Immature natural killer cell (primary cell): ENCODE results near the gene CTCF. TPM values are rescaled to one million over a fixed set of nuclear protein-coding genes. Genes with fewer than 3 reads are reported as not detected.

Source experiments
- DNase-seq, 3 donors: peaks; one replicate each; pipeline ENCODE4 v3.0.0; 2022; ENCODE audit warnings: mixed read lengths in 1 of 3
- H3K27ac Mint-ChIP-seq, 6 donors: one replicate each; pipeline ENCODE4 v1.8.0; 2020; ENCODE audit warnings: mixed read lengths in 6 of 6, mild to moderate bottlenecking in 5 of 6, inconsistent platforms in 4 of 6, moderate library complexity in 3 of 6
- H3K27me3 Mint-ChIP-seq, 3 donors: one replicate each; pipeline ENCODE4 v1.8.0; 2020 to 2021; ENCODE audit warnings: low read depth in 3 of 3, mild to moderate bottlenecking in 3 of 3, mixed read lengths in 3 of 3, moderate library complexity in 3 of 3, inconsistent platforms in 1 of 3
- H3K36me3 Mint-ChIP-seq, 3 donors: one replicate each; pipeline ENCODE4 v1.8.0; 2020; ENCODE audit warnings: mixed read lengths in 3 of 3, inconsistent platforms in 2 of 3, mild to moderate bottlenecking in 2 of 3
- H3K4me1 Mint-ChIP-seq, 2 donors: one replicate each; pipeline ENCODE4 v1.8.0; 2020; ENCODE audit warnings: inconsistent platforms in 2 of 2, mild to moderate bottlenecking in 2 of 2, mixed read lengths in 2 of 2, moderate library complexity in 1 of 2
- H3K4me3 Mint-ChIP-seq, 5 donors: one replicate each; pipeline ENCODE4 v1.8.0; 2020; ENCODE audit warnings: mild to moderate bottlenecking in 5 of 5, mixed read lengths in 5 of 5, inconsistent platforms in 3 of 5, moderate library complexity in 3 of 5
- H3K9me3 Mint-ChIP-seq, 6 donors: one replicate each; pipeline ENCODE4 v1.8.0; 2020; ENCODE audit warnings: mild to moderate bottlenecking in 6 of 6, mixed read lengths in 6 of 6, inconsistent platforms in 4 of 6, moderate library complexity in 3 of 6
- polyA plus RNA-seq, 3 donors: library from polyadenylated mRNA; unstranded; fragments of 300-500 nt; fragmentation: Illumina TruSeq; gene quantifications; one replicate each; pipeline ENCODE4 v1.2.3, GENCODE V29; 2021

CTCF gene
- polyA plus RNA-seq, 3 donors from 2014 or later = 24.8 to 60.4 (median 28.4) TPM

- Mint-ChIP-seq H3K36me3 (no peaks in the 10 kb centered on the region), H3K4me1 (no peaks in the 10 kb centered on the region), H3K4me3 (no peak overlapping the region), H3K27ac (no peak overlapping the region), H3K27me3 (peaks cover 0 to 3% (median 0%) of the 10 kb centered on the region in 3 donors), H3K9me3 (no peaks in the 10 kb centered on the region)
- DNase-seq = no peak
Measured at GRCh38 chr16:67674851-67675578, 112.7 kb downstream of the CTCF start.

GRCh38 chr16:67675579-67675935 lies 113.2 kb downstream of the CTCF start:
- no peaks in the 10 kb centered on the region for H3K4me1 Mint-ChIP-seq
- H3K36me3 Mint-ChIP-seq = no peaks in the 10 kb centered on the region
- peaks cover 0 to 3% (median 0%) of the 10 kb centered on the region in 3 donors for H3K27me3 Mint-ChIP-seq
- no peak for DNase-seq
- H3K27ac Mint-ChIP-seq = no peak overlapping the region
- H3K4me3 Mint-ChIP-seq = no peak overlapping the region
- H3K9me3 Mint-ChIP-seq = no peaks in the 10 kb centered on the region

- Mint-ChIP-seq H3K27me3 (peaks cover 0 to 3% (median 0%) of the 10 kb centered on the region in 3 donors), H3K27ac (no peak overlapping the region), H3K36me3 (no peaks in the 10 kb centered on the region), H3K4me1 (no peaks in the 10 kb centered on the region), H3K4me3 (no peak overlapping the region), H3K9me3 (no peaks in the 10 kb centered on the region)
- DNase-seq = no peak
Measured at GRCh38 chr16:67675999-67676398, 113.7 kb downstream of the CTCF start.

- H3K36me3 Mint-ChIP-seq = no peaks in the 10 kb centered on the region
- no peak overlapping the region for H3K4me3 Mint-ChIP-seq
- no peak overlapping the region for H3K27ac Mint-ChIP-seq
- H3K9me3 Mint-ChIP-seq = no peaks in the 10 kb centered on the region
- no peaks in the 10 kb centered on the region for H3K4me1 Mint-ChIP-seq
- peaks cover 0 to 3% (median 0%) of the 10 kb centered on the region in 3 donors for H3K27me3 Mint-ChIP-seq
- no peak for DNase-seq
Measured at GRCh38 chr16:67676516-67676915, 114.2 kb downstream of the CTCF start.

GRCh38 chr16:67676939-67677338 lies 114.6 kb downstream of the CTCF start:
- Mint-ChIP-seq H3K9me3 (no peaks in the 10 kb centered on the region), H3K27ac (no peak overlapping the region), H3K4me1 (no peaks in the 10 kb centered on the region), H3K36me3 (no peaks in the 10 kb centered on the region), H3K4me3 (no peak overlapping the region), H3K27me3 (peaks cover 0 to 3% (median 0%) of the 10 kb centered on the region in 3 donors)
- DNase-seq = no peak

- Mint-ChIP-seq H3K36me3 (peaks cover 0 to 4% (median 0%) of the 10 kb centered on the region in 3 donors), H3K27me3 (peaks cover 0 to 3% (median 0%) of the 10 kb centered on the region in 3 donors), H3K27ac (no peak overlapping the region), H3K4me3 (no peak overlapping the region), H3K9me3 (no peaks in the 10 kb centered on the region), H3K4me1 (no peaks in the 10 kb centered on the region)
- DNase-seq = no peak
Measured at GRCh38 chr16:67677712-67678111, 115.4 kb downstream of the CTCF start.

GRCh38 chr16:67678354-67679023 lies 116.2 kb downstream of the CTCF start:
- peaks cover 0 to 7% (median 2%) of the 10 kb centered on the region in 3 donors for H3K36me3 Mint-ChIP-seq
- peaks cover 0 to 3% (median 0%) of the 10 kb centered on the region in 3 donors for H3K27me3 Mint-ChIP-seq
- no peak for DNase-seq
- no peak overlapping the region for H3K4me3 Mint-ChIP-seq
- H3K4me1 Mint-ChIP-seq = no peaks in the 10 kb centered on the region
- peak overlapping the region in 1 of 6 donors; percentile 40 for H3K27ac Mint-ChIP-seq
- H3K9me3 Mint-ChIP-seq = no peaks in the 10 kb centered on the region

- no peaks in the 10 kb centered on the region for H3K4me1 Mint-ChIP-seq
- DNase-seq = no peak
- H3K36me3 Mint-ChIP-seq = peaks cover 4 to 10% (median 7%) of the 10 kb centered on the region in 3 donors
- no peak overlapping the region for H3K4me3 Mint-ChIP-seq
- H3K9me3 Mint-ChIP-seq = no peaks in the 10 kb centered on the region
- H3K27ac Mint-ChIP-seq = peak overlapping the region in 1 of 6 donors; percentile 34
- peaks cover 0 to 3% (median 0%) of the 10 kb centered on the region in 3 donors for H3K27me3 Mint-ChIP-seq
Measured at GRCh38 chr16:67679935-67680897, 117.9 kb downstream of the CTCF start.

GRCh38 chr16:67683767-67684166 lies 121.4 kb downstream of the CTCF start:
- H3K36me3 Mint-ChIP-seq = peaks cover 8 to 10% (median 9%) of the 10 kb centered on the region in 3 donors
- no peak overlapping the region for H3K4me3 Mint-ChIP-seq
- H3K9me3 Mint-ChIP-seq = no peaks in the 10 kb centered on the region
- no peaks in the 10 kb centered on the region for H3K4me1 Mint-ChIP-seq
- no peak for DNase-seq
- no peaks in the 10 kb centered on the region for H3K27me3 Mint-ChIP-seq
- H3K27ac Mint-ChIP-seq = no peak overlapping the region

- Mint-ChIP-seq H3K36me3 (peaks cover 8 to 10% (median 9%) of the 10 kb centered on the region in 3 donors), H3K9me3 (no peaks in the 10 kb centered on the region), H3K4me1 (no peaks in the 10 kb centered on the region), H3K27ac (no peak overlapping the region), H3K4me3 (no peak overlapping the region), H3K27me3 (no peaks in the 10 kb centered on the region)
- no peak for DNase-seq
Measured at GRCh38 chr16:67685388-67686112, 123.2 kb downstream of the CTCF start.

Other genes starting within 250 kb of the CTCF start
- gene KCTD19, start 235.8 kb upstream of the CTCF start, polyA plus RNA-seq = not detected
- gene LRRC36, start 235.7 kb upstream of the CTCF start, polyA plus RNA-seq = not detected
- gene TPPP3, start 169.0 kb upstream of the CTCF start, polyA plus RNA-seq = under 1 TPM in 2 of 3 donors, not detected in 1; 0.22 to 0.78 TPM
- under 1 TPM in 2 of 3 donors, not detected in 1; 0.64 to 0.71 TPM for gene ZDHHC1, start 146.0 kb upstream of the CTCF start, polyA plus RNA-seq
- not detected for gene HSD11B2, start 131.4 kb upstream of the CTCF start, polyA plus RNA-seq
- 100 to 1,000 TPM; 192 to 330 (median 205) TPM for gene ATP6V0D1, start 81.4 kb upstream of the CTCF start, polyA plus RNA-seq
- gene AGRP, start 79.0 kb upstream of the CTCF start, polyA plus RNA-seq = not detected
- 1 to 10 TPM; 2.0 to 7.5 (median 3.3) TPM for gene RIPOR1, start 33.7 kb upstream of the CTCF start, polyA plus RNA-seq
- 1 to 10 TPM; 1.4 to 4.1 (median 3.4) TPM for gene CARMIL2, start 82.6 kb downstream of the CTCF start, polyA plus RNA-seq
- gene ACD, start 97.7 kb downstream of the CTCF start, polyA plus RNA-seq = 10 to 100 TPM; 31.0 to 51.2 (median 39.2) TPM
- 10 to 100 TPM; 10.2 to 17.9 (median 10.3) TPM for gene PARD6A, start 98.4 kb downstream of the CTCF start, polyA plus RNA-seq
- 1 to 10 TPM in 1 of 3 donors, under 1 TPM in 2; 0.43 to 1.9 (median 0.48) TPM for gene ENKD1, start 104.2 kb downstream of the CTCF start, polyA plus RNA-seq
- 1 to 10 TPM; 2.7 to 6.2 (median 4.2) TPM for gene C16orf86, start 104.3 kb downstream of the CTCF start, polyA plus RNA-seq
- 1 to 10 TPM; 6.2 to 9.7 (median 7.4) TPM for gene GFOD2, start 156.8 kb downstream of the CTCF start, polyA plus RNA-seq
- gene RANBP10, start 244.0 kb downstream of the CTCF start, polyA plus RNA-seq = 10 to 100 TPM in 1 of 3 donors, 1 to 10 TPM in 2; 2.6 to 12.4 (median 7.9) TPM
- gene TSNAXIP1, start 244.4 kb downstream of the CTCF start, polyA plus RNA-seq = not detected